ENCODE measurements around the gene ABCA13.

The ABCA13 gene

GRCh38 chr7:48376263-48376662 is 205.0 kb downstream of the ABCA13 start:
- no peak for DNase-seq (ENCODE audit: low read depth in 2 of 2)

GRCh38 chr7:48380921-48381320 is 209.7 kb downstream of the ABCA13 start:
- no peak for DNase-seq (ENCODE audit: low read depth in 2 of 2)

- no peak for DNase-seq (ENCODE audit: low read depth in 2 of 2)
Observed at GRCh38 chr7:48381571-48381970, 210.3 kb downstream of the ABCA13 start.

- no peak for DNase-seq (ENCODE audit: low read depth in 2 of 2)
Observed at GRCh38 chr7:48384180-48384752, 213.0 kb downstream of the ABCA13 start.

- DNase-seq (ENCODE audit: low read depth in 2 of 2): no peak
Observed at GRCh38 chr7:48387932-48388331, 216.7 kb downstream of the ABCA13 start.

- no peak for DNase-seq (ENCODE audit: low read depth in 2 of 2)
Observed at GRCh38 chr7:48388911-48389310, 217.7 kb downstream of the ABCA13 start.

GRCh38 chr7:48389977-48390376 is 218.7 kb downstream of the ABCA13 start:
- no peak for DNase-seq (ENCODE audit: low read depth in 2 of 2)

GRCh38 chr7:48390388-48391327 is 219.4 kb downstream of the ABCA13 start:
- no peak for DNase-seq (ENCODE audit: low read depth in 2 of 2)

GRCh38 chr7:48398191-48398590 is 226.9 kb downstream of the ABCA13 start:
- DNase-seq (ENCODE audit: low read depth in 2 of 2): no peak

GRCh38 chr7:48402721-48403120 is 231.5 kb downstream of the ABCA13 start:
- DNase-seq (ENCODE audit: low read depth in 2 of 2): no peak

GRCh38 chr7:48408731-48409130 is 237.5 kb downstream of the ABCA13 start:
- DNase-seq (ENCODE audit: low read depth in 2 of 2): no peak

GRCh38 chr7:48411619-48412018 is 240.4 kb downstream of the ABCA13 start:
- peak in 1 of 2 donors; percentile 1 for DNase-seq (ENCODE audit: low read depth in 2 of 2)

- no peak for DNase-seq (ENCODE audit: low read depth in 2 of 2)
Observed at GRCh38 chr7:48414011-48414732, 242.9 kb downstream of the ABCA13 start.

- no peak for DNase-seq (ENCODE audit: low read depth in 2 of 2)
Observed at GRCh38 chr7:48416327-48416908, 245.2 kb downstream of the ABCA13 start.

- no peak for DNase-seq (ENCODE audit: low read depth in 2 of 2)
Observed at GRCh38 chr7:48419401-48419800, 248.1 kb downstream of the ABCA13 start.

GRCh38 chr7:48420206-48420605 is 248.9 kb downstream of the ABCA13 start:
- DNase-seq (ENCODE audit: low read depth in 2 of 2): no peak

GRCh38 chr7:48421357-48421756 is 250.1 kb downstream of the ABCA13 start:
- DNase-seq (ENCODE audit: low read depth in 2 of 2): no peak

- no peak for DNase-seq (ENCODE audit: low read depth in 2 of 2)
Observed at GRCh38 chr7:48424731-48425130, 253.5 kb downstream of the ABCA13 start.

- no peak for DNase-seq (ENCODE audit: low read depth in 2 of 2)
Observed at GRCh38 chr7:48426331-48426965, 255.2 kb downstream of the ABCA13 start.

GRCh38 chr7:48426966-48427555 is 255.8 kb downstream of the ABCA13 start:
- DNase-seq (ENCODE audit: low read depth in 2 of 2): no peak

GRCh38 chr7:48427671-48428070 is 256.4 kb downstream of the ABCA13 start:
- DNase-seq (ENCODE audit: low read depth in 2 of 2): no peak

All from stimulated activated CD4-positive, alpha-beta T cell treated with anti-CD3 and anti-CD28 coated beads, Interleukin-15, amount 100 ng/mL, for 48 hours (primary cell).